Caco-2 (cell line): ENCODE data around the gene ADK. TPM values are rescaled to one million over a fixed set of nuclear protein-coding genes. Genes with fewer than 3 reads are reported as not detected.

Experiments used
- BruUV-seq: library from RNA; stranded (reverse); fragments of 400-500 nt; replicated peaks from 2 replicates; lab custom pipeline; 2021; lab: Mats Ljungman, UMichigan
- CTCF ChIA-PET: fragments of 300-600 bp; sonication (Branson Sonifier 250); formaldehyde crosslinking; loops from one replicate; lab custom pipeline; 2022; ENCODE audit warnings: antibody characterized with exemption; lab: Charles Lee
- POLR2A ChIA-PET: fragments of 300-600 bp; sonication (Branson Sonifier 250); formaldehyde crosslinking; loops from one replicate; lab custom pipeline; 2022; ENCODE audit warnings: antibody characterized with exemption; lab: Charles Lee
- DNase-seq, 2 experiments: peaks; one replicate each; pipeline versions ENCODE4 v3.0.0 to v3.0.0-alpha.2; 2020 to 2022
- H3K27me3 ChIP-seq: replicated peaks from 2 replicates; pipeline ENCODE4 v1.6.0; 2011; ENCODE audit warnings: low read length; ENCODE audit not compliant: control insufficient read depth, insufficient read depth
- H3K36me3 ChIP-seq: 2 replicates; pipeline ENCODE4 v1.5.1; 2011; ENCODE audit warnings: low read length; ENCODE audit not compliant: control insufficient read depth, insufficient read depth
- H3K4me1 ChIP-seq: fragments of 250-450 bp; sonication (Bioruptor Pico); 2 replicates; pipeline ENCODE4 v1.5.1; 2020; ENCODE audit warnings: mild to moderate bottlenecking
- H3K4me3 ChIP-seq: 2 replicates; pipeline ENCODE4 v1.5.1; 2011; ENCODE audit warnings: low read depth, mild to moderate bottlenecking, control low read depth, low read length
- H3K9me3 ChIP-seq: fragments of 250-450 bp; sonication (Bioruptor Pico); 2 replicates; pipeline ENCODE4 v1.5.1; 2020; ENCODE audit warnings: mild to moderate bottlenecking, moderate library complexity
- H3K27ac Mint-ChIP-seq: one replicate; pipeline ENCODE4 v1.8.0; 2022; ENCODE audit warnings: mixed read lengths; ENCODE audit not compliant: unreplicated experiment
- H3K27me3 Mint-ChIP-seq: one replicate; pipeline ENCODE4 v1.8.0; 2022; ENCODE audit warnings: mixed read lengths; ENCODE audit not compliant: insufficient read depth, unreplicated experiment
- H3K36me3 Mint-ChIP-seq: one replicate; pipeline ENCODE4 v1.8.0; 2022; ENCODE audit warnings: mild to moderate bottlenecking, mixed read lengths; ENCODE audit not compliant: insufficient read depth, unreplicated experiment
- H3K4me1 Mint-ChIP-seq: one replicate; pipeline ENCODE4 v1.8.0; 2022; ENCODE audit warnings: low read depth, mixed read lengths; ENCODE audit not compliant: unreplicated experiment
- H3K4me3 Mint-ChIP-seq: one replicate; pipeline ENCODE4 v1.8.0; 2022; ENCODE audit warnings: mild to moderate bottlenecking, moderate library complexity, mixed read lengths; ENCODE audit not compliant: unreplicated experiment
- H3K9me3 Mint-ChIP-seq: one replicate; pipeline ENCODE4 v1.8.0; 2022; ENCODE audit warnings: mixed read lengths; ENCODE audit not compliant: unreplicated experiment
- intact Hi-C: fragments of 100-400 bp; cut with micrococcal nuclease; formaldehyde crosslinking; loops from one replicate; pipeline ENCODE4 v1.10.0; 2022; ENCODE audit not compliant: unreplicated experiment
- total RNA-seq: library from RNA; stranded (reverse); gene quantifications from 2 replicates; pipeline ENCODE4 v1.2.3, GENCODE V29; 2022
- TF ChIP-seq, protein P1 (sequence below), 2 experiments: fragments of 200-600 bp in 1 of 2; IDR thresholded peaks; 1 replicate in 1 of 2; 2 replicates in 1 of 2; pipeline versions ENCODE4 v1.5.1 to v1.8.0; 2011 to 2022; ENCODE audit warnings: antibody characterized with exemption in 1 of 2, control low read depth in 1 of 2, inconsistent platforms in 1 of 2, low read depth in 1 of 2, low read length in 1 of 2, mild to moderate bottlenecking in 1 of 2, moderate library complexity in 1 of 2; ENCODE audit not compliant: insufficient read depth in 1 of 2, severe bottlenecking in 1 of 2, unreplicated experiment in 1 of 2

ADK gene
- total RNA-seq, 1 experiment from 2014 or later: 105 TPM

DNA sequence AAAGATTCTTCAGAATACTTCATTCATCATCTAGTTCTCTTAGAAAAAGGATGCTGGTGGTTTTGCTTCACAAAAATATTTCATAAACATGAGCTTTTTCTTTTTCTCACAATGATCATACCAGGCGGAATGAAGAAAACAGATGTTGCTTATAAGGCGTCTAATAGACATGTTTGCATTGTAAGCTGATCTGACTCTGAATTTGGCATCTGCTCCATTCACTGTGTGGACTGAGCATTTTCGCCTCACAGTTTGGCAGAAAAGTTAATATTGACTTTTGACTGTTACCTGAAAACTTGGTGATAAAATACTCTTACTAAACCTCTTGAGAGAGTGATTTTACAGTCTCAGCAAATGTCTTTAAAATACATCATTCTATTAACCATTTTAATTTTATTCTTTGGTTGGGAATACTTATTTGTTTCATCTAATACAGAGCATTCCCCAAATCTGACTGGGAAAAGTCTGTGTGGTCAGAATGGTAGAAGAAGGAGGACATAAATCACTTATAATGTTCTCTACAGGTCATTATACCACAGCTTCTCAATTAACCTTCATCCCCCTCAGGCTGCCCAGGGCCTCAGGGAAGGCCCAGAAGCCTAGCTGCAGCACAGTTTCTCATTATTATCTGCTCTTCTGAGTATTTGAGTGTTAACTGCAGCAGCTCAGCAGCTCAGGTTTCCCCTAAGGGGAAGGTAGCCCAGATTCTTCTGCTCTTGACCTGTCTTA, 553.8 kb downstream of the ADK start:
- POLR2A ChIA-PET: interaction anchor here (0.5 kb wide), 1 partner anchor 122 kb away, joined by 3 read pairs; the partner anchor contains the start of gene KAT6B
- CTCF ChIA-PET: no interaction called here

DNA sequence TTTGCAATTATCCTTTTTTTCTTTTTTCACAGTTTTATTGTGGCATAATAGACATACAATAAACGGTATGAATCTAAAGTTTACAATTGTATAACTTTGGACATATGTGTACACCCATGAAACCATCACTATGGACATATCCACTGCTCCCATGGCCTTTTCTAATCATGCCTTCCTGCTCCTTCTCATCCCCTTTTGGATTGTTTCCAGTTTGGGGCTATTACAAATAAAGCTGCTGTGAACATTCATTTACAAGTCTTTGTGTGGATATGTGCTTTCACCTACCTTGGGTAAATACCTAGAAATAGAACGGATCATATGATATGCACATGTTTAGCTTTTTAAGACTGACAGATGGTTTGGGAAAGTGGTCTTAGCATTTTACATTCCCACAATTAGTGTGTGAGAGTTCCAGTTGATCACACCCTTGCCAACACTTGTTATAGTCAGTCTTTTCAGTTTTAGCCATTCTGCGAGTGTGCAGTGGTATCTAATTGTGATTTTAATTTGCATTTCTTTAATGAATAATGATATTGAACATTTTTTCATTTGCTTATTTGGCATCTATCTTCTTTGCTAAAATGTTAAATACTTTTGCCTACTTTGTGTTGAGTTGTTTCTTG, 554.4 kb downstream of the ADK start:
- intact Hi-C loops: no loop called here
- peaks cover 6% of the 10 kb centered on the region for H3K4me1 Mint-ChIP-seq
- DNase-seq: no peak
- Histone ChIP-seq H3K4me1 (no peaks in the 10 kb centered on the region), H3K27me3 (no peaks in the 10 kb centered on the region), H3K9me3 (no peaks in the 10 kb centered on the region; the same call in 1 of the 2 replicates), H3K4me3 (no peak overlapping the region), H3K36me3 (peaks cover 1% of the 10 kb centered on the region; the same call in 1 of the 2 replicates)
- BruUV-seq: no TSS peak
- H3K36me3 Mint-ChIP-seq: peaks cover 21% of the 10 kb centered on the region
- TF ChIP-seq, protein P1, sequence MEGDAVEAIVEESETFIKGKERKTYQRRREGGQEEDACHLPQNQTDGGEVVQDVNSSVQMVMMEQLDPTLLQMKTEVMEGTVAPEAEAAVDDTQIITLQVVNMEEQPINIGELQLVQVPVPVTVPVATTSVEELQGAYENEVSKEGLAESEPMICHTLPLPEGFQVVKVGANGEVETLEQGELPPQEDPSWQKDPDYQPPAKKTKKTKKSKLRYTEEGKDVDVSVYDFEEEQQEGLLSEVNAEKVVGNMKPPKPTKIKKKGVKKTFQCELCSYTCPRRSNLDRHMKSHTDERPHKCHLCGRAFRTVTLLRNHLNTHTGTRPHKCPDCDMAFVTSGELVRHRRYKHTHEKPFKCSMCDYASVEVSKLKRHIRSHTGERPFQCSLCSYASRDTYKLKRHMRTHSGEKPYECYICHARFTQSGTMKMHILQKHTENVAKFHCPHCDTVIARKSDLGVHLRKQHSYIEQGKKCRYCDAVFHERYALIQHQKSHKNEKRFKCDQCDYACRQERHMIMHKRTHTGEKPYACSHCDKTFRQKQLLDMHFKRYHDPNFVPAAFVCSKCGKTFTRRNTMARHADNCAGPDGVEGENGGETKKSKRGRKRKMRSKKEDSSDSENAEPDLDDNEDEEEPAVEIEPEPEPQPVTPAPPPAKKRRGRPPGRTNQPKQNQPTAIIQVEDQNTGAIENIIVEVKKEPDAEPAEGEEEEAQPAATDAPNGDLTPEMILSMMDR (IDR thresholded peaks at IDR 0.05; ENCODE audit: insufficient read depth in 1 of 2, low read depth in 1 of 2, low read length in 1 of 2, severe bottlenecking in 1 of 2, unreplicated experiment in 1 of 2): no peak
- H3K4me3 Mint-ChIP-seq: no peak overlapping the region
- ChIA-PET POLR2A (no interaction called here), CTCF (no interaction called here)
- H3K9me3 Mint-ChIP-seq: no peaks in the 10 kb centered on the region
- H3K27ac Mint-ChIP-seq: no peak overlapping the region
- no peaks in the 10 kb centered on the region for H3K27me3 Mint-ChIP-seq

More for the DNA sequence above, 553.8 kb downstream of the ADK start:
- no peaks in the 10 kb centered on the region for H3K27me3 Mint-ChIP-seq
- H3K4me1 Mint-ChIP-seq: peaks cover 6% of the 10 kb centered on the region
- no peak for DNase-seq
- BruUV-seq: no TSS peak
- TF ChIP-seq, protein P1 (IDR thresholded peaks at IDR 0.05; ENCODE audit: insufficient read depth in 1 of 2, low read depth in 1 of 2, low read length in 1 of 2, severe bottlenecking in 1 of 2, unreplicated experiment in 1 of 2): no peak
- no peaks in the 10 kb centered on the region for H3K9me3 Mint-ChIP-seq
- H3K27me3 ChIP-seq: no peaks in the 10 kb centered on the region
- intact Hi-C loops: no loop called here
- H3K36me3 ChIP-seq: peaks cover 1% of the 10 kb centered on the region; the same call in 1 of the 2 replicates
- no peak overlapping the region for H3K4me3 Mint-ChIP-seq
- H3K4me3 ChIP-seq: no peak overlapping the region
- H3K36me3 Mint-ChIP-seq: peaks cover 15% of the 10 kb centered on the region
- H3K4me1 ChIP-seq: no peaks in the 10 kb centered on the region
- no peak overlapping the region for H3K27ac Mint-ChIP-seq
- no peaks in the 10 kb centered on the region; the same call in 1 of the 2 replicates for H3K9me3 ChIP-seq

DNA sequence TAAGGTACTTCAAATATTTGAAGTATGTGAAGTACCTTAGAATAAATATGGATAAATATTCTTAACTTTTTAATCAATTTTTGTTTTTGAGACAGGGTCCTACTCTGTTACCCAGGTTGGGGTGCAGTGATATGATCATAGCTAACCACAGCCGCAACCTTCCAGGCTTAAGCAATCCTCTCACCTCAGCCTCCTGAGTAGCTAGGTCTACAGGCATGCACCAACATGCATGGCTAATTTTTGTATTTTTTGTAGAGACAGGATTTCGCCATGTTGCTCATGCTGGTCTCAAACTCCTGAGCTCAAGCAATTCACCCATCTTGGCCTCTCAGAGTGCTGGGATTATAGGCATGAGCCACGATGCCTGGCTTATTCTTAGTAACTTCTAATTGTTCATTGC, 555.9 kb downstream of the ADK start:
- Histone ChIP-seq H3K27me3 (no peaks in the 10 kb centered on the region), H3K4me3 (no peak overlapping the region), H3K9me3 (no peaks in the 10 kb centered on the region; the same call in 1 of the 2 replicates), H3K4me1 (no peaks in the 10 kb centered on the region), H3K36me3 (peaks cover 1% of the 10 kb centered on the region; the same call in 1 of the 2 replicates)
- ChIA-PET CTCF (no interaction called here), POLR2A (no interaction called here)
- no TSS peak for BruUV-seq
- no peaks in the 10 kb centered on the region for H3K9me3 Mint-ChIP-seq
- no peak overlapping the region for H3K27ac Mint-ChIP-seq
- TF ChIP-seq, protein P1 (IDR thresholded peaks at IDR 0.05; ENCODE audit: insufficient read depth in 1 of 2, low read depth in 1 of 2, low read length in 1 of 2, severe bottlenecking in 1 of 2, unreplicated experiment in 1 of 2): no peak
- peaks cover 6% of the 10 kb centered on the region for H3K4me1 Mint-ChIP-seq
- DNase-seq: no peak
- intact Hi-C loops: no loop called here
- no peaks in the 10 kb centered on the region for H3K27me3 Mint-ChIP-seq
- H3K4me3 Mint-ChIP-seq: no peak overlapping the region
- peaks cover 14% of the 10 kb centered on the region for H3K36me3 Mint-ChIP-seq
